NCI-H2107 treated with DMSO at 0.1 percent for 48 hours (cell line): ENCODE results near the gene IKZF4.
A peak's percentile ranks its signal among the peaks of the same experiment; 100 is the strongest.
"Not testable (repeated sequence)": the region's sequence is repeated elsewhere in the genome, so short reads cannot be mapped to it uniquely, and the experiment has no call there.

Experiments
- DNase-seq: peaks from one replicate; lab custom pipeline; 2025; ENCODE audit not compliant: unreplicated experiment; lab: John Stamatoyannopoulos, UW

The IKZF4 gene

GRCh38 chr12:55997535-55997859 lies 23.3 kb upstream of the IKZF4 start:
- no peak for DNase-seq

- not testable (repeated sequence) for DNase-seq
Observed at GRCh38 chr12:55999522-55999921, 21.3 kb upstream of the IKZF4 start.

DNA sequence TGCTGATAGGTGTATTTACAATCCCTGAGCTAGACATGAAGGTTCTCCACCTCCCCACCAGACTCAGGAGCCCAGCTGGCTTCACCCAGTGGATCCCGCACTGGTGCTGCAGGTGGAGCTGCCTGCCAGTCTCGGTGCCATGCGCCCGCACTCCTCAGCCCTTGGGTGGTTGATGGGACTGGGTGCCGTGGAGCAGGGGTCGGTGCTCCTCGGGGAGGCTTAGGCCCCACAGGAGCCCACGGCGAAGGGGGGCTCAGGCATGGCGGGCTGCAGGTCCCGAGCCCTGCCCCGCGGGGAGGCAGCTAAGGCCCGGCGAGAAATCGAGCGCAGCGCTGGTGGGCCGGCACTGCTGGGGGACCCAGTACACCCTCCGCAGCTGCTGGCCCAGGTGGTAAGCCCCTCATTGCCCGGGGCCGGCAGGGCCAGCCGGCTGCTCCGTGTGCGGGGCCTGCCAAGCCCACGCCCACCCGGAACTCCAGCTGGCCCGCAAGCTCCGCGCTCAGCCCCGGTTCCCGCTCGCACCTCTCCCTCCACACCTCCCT lies 20.8 kb upstream of the IKZF4 start:
- not testable (repeated sequence) for DNase-seq

DNA sequence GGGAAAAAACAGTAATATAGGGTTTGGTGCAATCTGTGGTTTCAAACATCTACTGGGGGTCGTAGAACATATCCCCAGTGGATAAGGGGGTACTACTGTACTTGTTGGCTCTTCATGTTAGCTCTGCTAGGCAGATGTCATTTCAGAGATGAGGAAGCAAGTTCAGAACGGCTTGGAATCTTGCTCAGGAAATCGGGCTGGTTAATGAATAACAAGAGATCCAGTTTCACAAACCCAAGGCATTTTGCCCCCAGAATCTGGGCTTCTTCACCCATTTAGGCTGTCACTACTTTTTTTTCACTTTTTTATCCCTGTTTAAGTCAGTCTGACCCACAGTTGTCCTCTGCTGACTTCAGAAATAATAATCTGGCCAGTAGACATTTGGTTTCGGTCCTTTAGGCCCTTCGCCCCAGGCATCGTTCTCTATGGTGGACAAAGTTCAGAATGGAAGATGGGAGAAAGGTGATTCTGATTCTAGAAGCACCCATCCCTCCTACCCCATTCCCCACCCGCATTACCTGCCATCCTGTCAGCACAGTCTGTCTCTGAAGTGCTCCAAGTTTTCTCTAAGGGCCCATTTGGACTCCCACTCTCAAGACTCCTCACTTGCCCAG lies 19.2 kb upstream of the IKZF4 start:
- DNase-seq, result no peak

GRCh38 chr12:56003376-56003775 lies 17.5 kb upstream of the IKZF4 start:
- DNase-seq, result not testable (repeated sequence)

DNA sequence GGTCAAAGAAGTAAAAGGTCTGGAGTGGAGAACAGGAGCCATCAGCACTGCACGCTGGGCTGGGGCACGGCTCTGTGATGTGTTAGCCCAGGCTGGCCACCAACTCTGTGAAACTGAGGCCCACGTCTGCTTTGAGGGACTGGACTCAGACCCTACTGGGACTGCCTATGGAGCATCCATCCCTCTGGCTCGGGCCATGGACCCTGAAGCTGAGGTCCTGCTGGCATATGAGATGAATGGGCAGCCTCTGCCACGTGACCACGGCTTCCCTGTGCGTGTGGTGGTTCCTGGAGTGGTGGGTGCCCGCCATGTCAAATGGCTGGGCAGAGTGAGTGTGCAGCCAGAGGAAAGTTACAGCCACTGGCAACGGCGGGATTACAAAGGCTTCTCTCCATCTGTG lies 16.6 kb upstream of the IKZF4 start:
- DNase-seq, result no peak

DNA sequence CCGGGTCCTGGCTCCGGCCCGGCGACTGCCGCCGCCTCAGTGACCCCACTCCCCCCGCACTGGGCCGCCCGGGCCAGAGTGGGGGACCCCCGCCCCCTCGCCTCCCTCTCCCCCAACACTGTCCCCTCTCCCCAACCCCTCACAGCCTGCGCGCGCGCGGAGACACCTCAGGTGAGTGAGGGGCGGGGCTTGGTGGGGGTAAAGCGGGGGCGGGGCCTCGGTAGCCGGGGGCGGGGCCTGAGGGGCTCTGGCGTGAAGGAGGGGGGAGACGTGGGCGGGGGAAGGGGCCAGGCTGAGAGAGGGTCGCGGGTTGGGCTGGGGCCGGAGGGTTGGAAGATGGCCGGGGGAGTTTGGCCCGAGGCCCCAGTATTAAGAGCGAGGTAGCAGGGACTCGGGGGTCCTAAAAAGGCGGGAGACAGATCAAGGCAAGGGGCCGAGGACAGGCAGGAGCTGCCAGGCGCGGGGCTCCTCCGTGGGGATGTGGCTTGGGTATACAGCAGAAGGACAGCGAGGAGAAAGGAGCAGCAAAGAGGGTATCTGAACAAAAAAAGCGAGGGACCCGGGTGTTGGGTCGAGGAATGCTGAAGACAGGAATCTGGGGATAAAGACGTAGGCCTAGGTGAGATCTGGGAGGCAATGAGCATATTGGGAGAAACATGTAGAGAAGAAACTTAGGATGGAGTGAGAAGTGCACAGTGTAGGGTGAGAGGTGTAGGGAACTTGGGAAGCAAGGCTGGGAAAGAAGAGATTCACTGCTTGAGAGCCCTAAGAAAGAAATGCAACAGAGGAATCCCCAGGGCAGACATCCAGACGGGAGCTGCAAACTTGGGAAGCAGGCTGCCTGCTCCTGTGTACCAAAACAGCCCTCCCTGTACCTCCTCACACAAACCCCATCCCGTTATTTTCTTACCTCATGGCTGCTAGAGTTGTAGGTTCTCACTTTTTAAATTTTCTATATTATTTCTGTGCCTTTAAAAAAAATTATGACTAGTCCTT lies 13.0 kb upstream of the IKZF4 start:
- peak; percentile 39 for DNase-seq

GRCh38 chr12:56010111-56010570 lies 10.7 kb upstream of the IKZF4 start:
- no peak for DNase-seq

GRCh38 chr12:56011509-56012090 lies 9.2 kb upstream of the IKZF4 start:
- DNase-seq, result no peak

DNA sequence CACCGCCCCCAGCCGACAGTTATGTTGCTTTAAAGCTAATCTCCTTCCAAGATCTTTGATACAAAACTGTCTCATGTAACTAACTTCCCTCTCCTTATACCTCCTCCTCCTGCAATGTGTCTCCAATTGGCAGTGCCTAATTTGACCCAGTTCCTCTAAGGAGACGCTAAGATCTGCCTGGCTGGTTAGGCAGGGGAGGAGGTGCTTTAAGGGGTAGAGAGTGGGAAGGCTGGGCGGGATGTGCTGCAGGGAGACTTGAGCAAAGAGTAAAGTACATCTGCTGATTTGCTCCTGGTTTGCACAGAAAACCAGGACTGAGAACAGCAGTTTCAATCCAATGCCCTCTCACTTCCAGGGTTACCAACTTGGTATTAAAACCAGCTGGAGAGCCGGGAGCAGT lies 7.4 kb upstream of the IKZF4 start:
- no peak for DNase-seq

DNA sequence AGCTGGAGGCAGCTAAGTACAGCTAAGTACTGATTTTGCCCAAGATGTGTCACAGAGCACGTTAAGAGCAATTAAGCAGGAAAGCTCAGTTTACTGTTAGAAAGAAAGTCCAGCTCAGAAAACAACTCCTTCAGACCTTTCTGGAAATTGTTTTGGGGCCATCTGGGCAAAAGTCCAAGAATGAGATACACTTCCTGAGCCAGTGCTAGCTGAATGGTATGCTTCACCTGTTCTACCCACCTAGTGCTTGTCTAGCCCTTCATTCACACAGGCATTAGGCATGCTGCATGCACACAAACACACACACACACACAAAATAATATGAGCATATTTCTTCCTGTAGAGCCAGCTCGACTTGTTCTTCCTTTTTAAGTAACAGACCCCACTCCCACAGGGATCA lies 6.6 kb upstream of the IKZF4 start:
- peak; percentile 80 for DNase-seq

GRCh38 chr12:56017181-56017580 lies 3.7 kb upstream of the IKZF4 start:
- DNase-seq, result no peak

- DNase-seq, result no peak
Observed at GRCh38 chr12:56018356-56018755, 2.5 kb upstream of the IKZF4 start.

- DNase-seq, result no peak
Observed at GRCh38 chr12:56021889-56022497, 1.1 kb downstream of the IKZF4 start.

DNA sequence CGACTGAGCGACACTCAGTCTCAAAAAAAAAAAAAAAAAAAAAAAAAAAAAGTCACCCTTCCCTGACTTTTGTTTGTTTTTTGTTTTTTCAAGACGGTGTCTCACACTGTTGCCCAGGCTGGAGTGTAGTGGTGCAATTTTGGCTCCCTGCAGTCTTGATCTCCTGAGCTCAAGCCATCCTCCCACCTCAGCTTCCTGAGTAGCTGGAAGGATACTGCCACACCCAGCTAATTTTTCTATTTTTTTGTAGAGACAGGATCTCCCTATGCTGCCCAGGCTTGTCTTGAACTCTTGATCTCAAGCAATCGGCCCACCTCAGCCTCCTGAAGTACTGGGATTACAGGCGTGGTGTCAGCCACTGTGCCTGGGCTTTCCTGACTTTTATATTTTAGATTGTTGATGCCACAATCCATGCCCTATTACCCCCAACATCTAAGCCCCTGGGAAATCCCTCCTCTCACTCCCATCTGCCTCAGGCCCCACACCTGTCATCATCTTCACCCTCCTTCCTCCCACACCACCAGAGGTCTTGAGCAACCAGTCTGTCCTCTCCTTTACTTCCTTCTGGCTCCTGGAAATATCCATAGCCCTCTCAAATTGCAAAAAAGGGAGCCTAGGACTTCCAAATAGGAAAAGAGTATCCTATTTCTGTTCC lies 7.8 kb downstream of the IKZF4 start:
- no peak for DNase-seq

DNA sequence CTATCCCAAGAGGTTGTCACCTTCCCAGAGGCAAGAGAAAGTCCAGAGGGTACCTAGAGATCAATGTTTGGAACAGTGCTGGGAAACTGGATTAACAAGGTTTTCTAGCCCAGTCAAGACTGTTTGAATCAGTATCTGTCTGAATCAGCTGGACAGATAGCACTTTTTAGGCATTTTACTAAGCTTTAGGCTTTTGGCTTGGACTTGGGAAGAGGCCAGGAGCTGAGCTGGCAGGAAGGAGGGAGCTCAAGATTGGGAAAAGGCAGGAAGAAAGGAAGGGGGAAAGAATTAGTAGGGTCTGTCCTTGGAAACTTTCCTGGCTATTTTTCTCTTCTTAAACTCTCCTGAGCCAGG lies 8.3 kb downstream of the IKZF4 start:
- no peak for DNase-seq

GRCh38 chr12:56029666-56030293 lies 8.9 kb downstream of the IKZF4 start:
- peak; percentile 31 for DNase-seq

GRCh38 chr12:56031987-56032386 lies 11.1 kb downstream of the IKZF4 start:
- no peak for DNase-seq

- DNase-seq, result no peak
Observed at GRCh38 chr12:56034586-56035332, 13.9 kb downstream of the IKZF4 start.

DNA sequence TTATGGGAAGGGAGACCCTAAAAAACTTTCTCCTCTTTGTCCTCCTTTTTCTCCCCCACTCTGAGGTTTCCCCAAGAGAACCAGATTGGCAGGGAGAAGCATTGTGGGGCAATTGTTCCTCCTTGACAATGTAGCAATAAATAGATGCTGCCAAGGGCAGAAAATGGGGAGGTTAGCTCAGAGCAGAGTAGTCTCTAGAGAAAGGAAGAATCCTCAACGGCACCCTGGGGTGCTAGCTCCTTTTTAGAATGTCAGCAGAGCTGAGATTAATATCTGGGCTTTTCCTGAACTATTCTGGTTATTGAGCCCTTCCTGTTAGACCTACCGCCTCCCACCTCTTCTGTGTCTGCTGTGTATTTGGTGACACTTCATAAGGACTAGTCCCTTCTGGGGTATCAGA lies 16.3 kb downstream of the IKZF4 start:
- no peak for DNase-seq
